Measurements from ENCODE around the gene CILP. TPM values are rescaled to one million over a fixed set of nuclear protein-coding genes. Genes with fewer than 3 reads are reported as not detected.

CILP gene
- total RNA-seq, 6 donors from 2014 or later = 1.0 to 5.2 (median 2.6) TPM

DNA sequence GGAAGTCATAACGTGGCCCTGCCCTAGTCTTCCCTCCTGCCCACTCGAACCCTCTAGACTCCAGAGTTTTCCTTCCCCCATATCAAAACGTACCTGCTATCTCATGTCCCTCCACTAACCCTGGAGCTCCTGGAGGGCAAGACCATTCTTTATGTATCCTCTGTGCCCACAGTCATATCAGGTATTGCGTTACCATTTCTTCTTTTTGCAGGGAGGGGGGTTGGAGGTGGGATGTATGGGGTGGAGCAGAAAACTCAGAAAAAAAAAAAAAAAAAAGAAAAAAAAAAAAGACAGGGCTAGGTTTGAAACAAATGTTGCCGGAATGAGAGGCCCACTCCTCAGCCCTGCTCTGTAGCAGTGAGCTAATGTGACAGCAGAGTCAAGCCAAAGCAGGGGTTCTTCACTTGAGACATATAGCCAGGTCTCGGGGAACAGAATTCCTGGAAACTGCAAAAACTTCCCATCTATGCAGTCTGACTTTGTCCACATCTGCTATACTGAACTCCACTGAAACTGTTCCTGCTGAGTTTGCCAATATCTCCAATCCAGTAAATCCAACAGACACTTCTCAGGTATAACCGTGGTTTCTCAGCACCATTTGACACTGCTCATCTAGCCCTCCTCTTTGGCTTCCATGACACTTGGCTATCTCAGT is 44.3 kb upstream of the CILP start:
- H3K4me1 ChIP-seq = peaks cover 0 to 7% (median 6%) of the 10 kb centered on the region in 4 donors
- WGBS, 2 donors = 90 to 99% methylated on average over 7 of the region's 7 CpGs
- ATAC-seq (ENCODE audit: low FRiP score in 2 of 2) = no peak
- no peak overlapping the region for H3K27ac ChIP-seq
- H3K4me3 ChIP-seq = no peak overlapping the region
- no peaks in the 10 kb centered on the region for H3K9me3 ChIP-seq
- DNase-seq = no peak
- TF ChIP-seq POLR2AphosphoS5 (IDR thresholded peaks at IDR 0.05) (no peak), POLR2A (IDR thresholded peaks at IDR 0.05) (no peak), EP300 (IDR thresholded peaks at IDR 0.05) (no peak)
- TF ChIP-seq, protein P1, sequence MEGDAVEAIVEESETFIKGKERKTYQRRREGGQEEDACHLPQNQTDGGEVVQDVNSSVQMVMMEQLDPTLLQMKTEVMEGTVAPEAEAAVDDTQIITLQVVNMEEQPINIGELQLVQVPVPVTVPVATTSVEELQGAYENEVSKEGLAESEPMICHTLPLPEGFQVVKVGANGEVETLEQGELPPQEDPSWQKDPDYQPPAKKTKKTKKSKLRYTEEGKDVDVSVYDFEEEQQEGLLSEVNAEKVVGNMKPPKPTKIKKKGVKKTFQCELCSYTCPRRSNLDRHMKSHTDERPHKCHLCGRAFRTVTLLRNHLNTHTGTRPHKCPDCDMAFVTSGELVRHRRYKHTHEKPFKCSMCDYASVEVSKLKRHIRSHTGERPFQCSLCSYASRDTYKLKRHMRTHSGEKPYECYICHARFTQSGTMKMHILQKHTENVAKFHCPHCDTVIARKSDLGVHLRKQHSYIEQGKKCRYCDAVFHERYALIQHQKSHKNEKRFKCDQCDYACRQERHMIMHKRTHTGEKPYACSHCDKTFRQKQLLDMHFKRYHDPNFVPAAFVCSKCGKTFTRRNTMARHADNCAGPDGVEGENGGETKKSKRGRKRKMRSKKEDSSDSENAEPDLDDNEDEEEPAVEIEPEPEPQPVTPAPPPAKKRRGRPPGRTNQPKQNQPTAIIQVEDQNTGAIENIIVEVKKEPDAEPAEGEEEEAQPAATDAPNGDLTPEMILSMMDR (IDR thresholded peaks at IDR 0.05) = no peak
- peaks cover 5 to 31% (median 12%) of the 10 kb centered on the region in 4 donors for H3K36me3 ChIP-seq
- no peaks in the 10 kb centered on the region for H3K27me3 ChIP-seq

DNA sequence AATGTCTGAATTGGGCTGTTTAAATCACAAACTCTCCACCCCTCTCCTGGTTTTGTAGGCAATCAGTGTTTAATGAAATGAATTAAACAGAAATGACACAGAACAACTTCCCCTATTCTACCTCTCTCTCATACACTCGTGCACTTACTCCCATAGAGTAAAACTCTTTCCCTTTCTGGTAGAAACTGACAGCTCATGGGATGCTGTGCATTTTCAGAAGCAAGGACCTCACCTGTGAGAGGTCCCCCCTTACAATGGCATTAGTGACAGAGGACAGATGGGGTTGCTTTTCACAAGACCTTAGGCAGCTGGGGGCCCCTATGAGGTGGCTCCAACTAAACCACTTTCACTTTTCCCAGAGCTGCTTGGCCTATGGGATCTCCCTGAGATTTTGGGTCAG is 43.5 kb upstream of the CILP start:
- Histone ChIP-seq H3K9me3 (no peaks in the 10 kb centered on the region), H3K27me3 (no peaks in the 10 kb centered on the region), H3K4me1 (peaks cover 0 to 7% (median 6%) of the 10 kb centered on the region in 4 donors), H3K4me3 (no peak overlapping the region), H3K27ac (no peak overlapping the region), H3K36me3 (peaks cover 0 to 23% (median 4%) of the 10 kb centered on the region in 4 donors)
- no peak for ATAC-seq (ENCODE audit: low FRiP score in 2 of 2)
- TF ChIP-seq, protein P1 (IDR thresholded peaks at IDR 0.05) = no peak
- TF ChIP-seq POLR2AphosphoS5 (IDR thresholded peaks at IDR 0.05) (no peak), POLR2A (IDR thresholded peaks at IDR 0.05) (no peak), EP300 (IDR thresholded peaks at IDR 0.05) (no peak)
- no peak for DNase-seq
- 71 to 72% methylated on average over 1 of the region's 1 CpG for WGBS, 2 donors

DNA sequence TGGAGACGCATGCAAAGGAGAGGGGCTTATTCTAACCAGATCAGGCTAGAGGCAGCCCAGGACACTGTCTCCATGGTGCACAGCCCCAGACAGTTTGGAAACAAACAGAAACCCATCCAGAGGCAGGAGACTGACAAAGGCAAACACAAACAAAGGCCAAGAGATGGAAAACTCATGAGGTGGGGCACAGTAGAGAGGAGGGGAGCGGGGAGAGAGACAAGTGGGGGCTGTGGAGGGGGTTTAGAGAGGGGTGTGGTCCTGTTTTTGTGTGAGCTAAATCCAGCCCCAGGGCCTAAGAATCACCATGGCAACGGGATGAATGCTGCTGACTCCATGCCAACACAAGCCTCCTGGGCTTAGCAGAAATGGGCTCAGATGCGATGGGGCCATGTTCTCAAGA is 43.1 kb upstream of the CILP start:
- Histone ChIP-seq H3K4me1 (peaks cover 0 to 7% (median 5%) of the 10 kb centered on the region in 4 donors), H3K9me3 (no peaks in the 10 kb centered on the region), H3K27me3 (no peaks in the 10 kb centered on the region), H3K4me3 (no peak overlapping the region), H3K27ac (no peak overlapping the region), H3K36me3 (peaks cover 0 to 19% (median 2%) of the 10 kb centered on the region in 4 donors)
- TF ChIP-seq, protein P1 (IDR thresholded peaks at IDR 0.05) = no peak
- no peak for TF ChIP-seq POLR2A (IDR thresholded peaks at IDR 0.05)
- no peak for TF ChIP-seq EP300 (IDR thresholded peaks at IDR 0.05)
- TF ChIP-seq POLR2AphosphoS5 (IDR thresholded peaks at IDR 0.05) = no peak
- WGBS, 2 donors = 55 to 65% methylated on average over 4 of the region's 4 CpGs
- no peak for DNase-seq
- peak in 1 of 2 donors; percentile 56 for ATAC-seq (ENCODE audit: low FRiP score in 2 of 2)

DNA sequence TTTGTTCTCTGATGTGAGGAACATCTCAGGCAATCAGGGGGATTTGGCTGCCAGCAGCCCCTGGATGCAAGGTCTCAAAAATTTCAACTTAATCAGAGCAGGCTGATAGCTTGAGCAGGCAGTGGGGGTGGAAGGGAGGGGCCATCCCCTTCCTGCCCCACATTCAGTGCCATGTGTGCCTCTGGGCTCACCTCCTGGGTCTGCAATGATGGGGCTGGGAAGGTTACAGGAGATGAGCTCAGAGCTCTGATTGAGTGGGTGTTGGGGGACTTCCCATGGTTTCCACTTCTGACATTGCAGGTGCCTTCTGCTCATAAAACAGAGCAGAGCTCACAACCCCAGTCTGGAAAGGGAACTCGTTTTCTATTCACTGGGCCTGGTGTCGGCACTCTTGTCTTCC is 38.4 kb upstream of the CILP start:
- Histone ChIP-seq H3K4me3 (no peak overlapping the region), H3K9me3 (no peaks in the 10 kb centered on the region), H3K36me3 (no peaks in the 10 kb centered on the region), H3K4me1 (no peaks in the 10 kb centered on the region), H3K27me3 (no peaks in the 10 kb centered on the region), H3K27ac (no peak overlapping the region)
- ATAC-seq (ENCODE audit: low FRiP score in 2 of 2) (no peak), DNase-seq (no peak)
- 69 to 78% methylated on average over 2 of the region's 2 CpGs for WGBS, 2 donors
- TF ChIP-seq, protein P1 (IDR thresholded peaks at IDR 0.05) = no peak
- TF ChIP-seq POLR2AphosphoS5 (IDR thresholded peaks at IDR 0.05) = no peak
- TF ChIP-seq POLR2A (IDR thresholded peaks at IDR 0.05) = no peak
- no peak for TF ChIP-seq EP300 (IDR thresholded peaks at IDR 0.05)
